GM18870 (cell line): Measurements from ENCODE around the gene AGBL5.
"Not testable (repeated sequence)": the region's sequence is repeated elsewhere in the genome, so short reads cannot be mapped to it uniquely, and the experiment has no call there.

Source experiments
- ATAC-seq: cut with Tn5 transposase; IDR thresholded peaks from one replicate; pipeline ENCODE4 v1.9.1; 2021; ENCODE audit warnings: moderate library complexity; ENCODE audit not compliant: unreplicated experiment

AGBL5 gene

GRCh38 chr2:27115519-27115918 is 64.1 kb downstream of the AGBL5 start:
- no peak for ATAC-seq

- no peak for ATAC-seq
Measured at GRCh38 chr2:27117995-27118524, 66.6 kb downstream of the AGBL5 start.

GRCh38 chr2:27118525-27119329 is 67.3 kb downstream of the AGBL5 start, which contains the start of gene CGREF1:
Gene CGREF1, minus strand, starts transcription at chr2:27119128. Its CDS starts 14,762 bp downstream, at chr2:27104366.
- no peak for ATAC-seq

GRCh38 chr2:27119330-27119670 is 67.8 kb downstream of the AGBL5 start:
- not testable (repeated sequence) for ATAC-seq
